ENCODE data around the gene CERS5.

GRCh38 chr12:50182461-50182860 lies 15.3 kb upstream of the CERS5 start:
- TF ChIP-seq CTCF (optimal IDR thresholded peaks at IDR 0.05 in 1 of 3, IDR thresholded peaks at IDR 0.05 in 1 of 3, conservative IDR thresholded peaks at IDR 0.05 in 1 of 3; ENCODE audit: extremely low read depth in 1 of 3, insufficient read depth in 2 of 3, low read length in 3 of 3) (no peak), EZH2 (IDR thresholded peaks at IDR 0.05; ENCODE audit: low read length) (no peak)

Measured in keratinocyte (primary cell).